Measurements from ENCODE around the gene CEP70. TPM values are rescaled to one million over a fixed set of nuclear protein-coding genes. Genes with fewer than 3 reads are reported as not detected.
"Not testable (repeated sequence)": the region's sequence is repeated elsewhere in the genome, so short reads cannot be mapped to it uniquely, and the experiment has no call there.

CEP70 gene
- total and polyA plus RNA-seq, 9 donors, result 16.7 to 35.0 (median 19.7) TPM

- Histone ChIP-seq H3K27ac (ENCODE audit: low read length) (no peak overlapping the region), H3K4me1 (ENCODE audit: control insufficient read depth, insufficient read depth, low read length) (no peaks in the 10 kb centered on the region), H3K36me3 (ENCODE audit: control insufficient read depth, insufficient read depth, low read length) (peaks cover 11% of the 10 kb centered on the region), H3K9me3 (replicated peaks; ENCODE audit: control insufficient read depth, low read depth, low read length) (peaks cover 29% of the 10 kb centered on the region), H3K27me3 (ENCODE audit: control insufficient read depth, insufficient read depth, low read length) (no peaks in the 10 kb centered on the region), H3K4me3 (ENCODE audit: low read length) (no peak overlapping the region)
- no peak for DNase-seq
These were observed 54.7 kb downstream of the CEP70 start for GRCh38 chr3:138539352-138539751.

- H3K27me3 ChIP-seq (ENCODE audit: control insufficient read depth, insufficient read depth, low read length), result not testable (repeated sequence)
- 97% methylated on average over 17 of the region's 23 CpGs for WGBS (ENCODE audit: insufficient coverage)
These were observed 72.6 kb downstream of the CEP70 start for GRCh38 chr3:138521445-138521844.

GRCh38 chr3:138513090-138513843, 80.8 kb downstream of the CEP70 start:
- Histone ChIP-seq H3K36me3 (ENCODE audit: control insufficient read depth, insufficient read depth, low read length) (peaks cover 3% of the 10 kb centered on the region), H3K4me1 (ENCODE audit: control insufficient read depth, insufficient read depth, low read length) (no peaks in the 10 kb centered on the region), H3K9me3 (replicated peaks; ENCODE audit: control insufficient read depth, low read depth, low read length) (peaks cover 2% of the 10 kb centered on the region), H3K27ac (ENCODE audit: low read length) (no peak overlapping the region), H3K27me3 (ENCODE audit: control insufficient read depth, insufficient read depth, low read length) (no peaks in the 10 kb centered on the region), H3K4me3 (ENCODE audit: low read length) (no peak overlapping the region)
- 69% methylated on average over 2 of the region's 2 CpGs for WGBS (ENCODE audit: insufficient coverage)
- no peak for DNase-seq

More at GRCh38 chr3:138521445-138521844, 72.6 kb downstream of the CEP70 start:
- H3K4me1 ChIP-seq (ENCODE audit: control insufficient read depth, insufficient read depth, low read length); H3K27ac ChIP-seq (ENCODE audit: low read length); H3K36me3 ChIP-seq (ENCODE audit: control insufficient read depth, insufficient read depth, low read length); DNase-seq; H3K9me3 ChIP-seq (replicated peaks; ENCODE audit: control insufficient read depth, low read depth, low read length); H3K4me3 ChIP-seq (ENCODE audit: low read length): not testable (repeated sequence)

- Histone ChIP-seq H3K9me3 (replicated peaks; ENCODE audit: control insufficient read depth, low read depth, low read length) (no peaks in the 10 kb centered on the region), H3K27ac (ENCODE audit: low read length) (no peak overlapping the region), H3K4me3 (ENCODE audit: low read length) (no peak overlapping the region), H3K36me3 (ENCODE audit: control insufficient read depth, insufficient read depth, low read length) (no peaks in the 10 kb centered on the region), H3K27me3 (ENCODE audit: control insufficient read depth, insufficient read depth, low read length) (no peaks in the 10 kb centered on the region), H3K4me1 (ENCODE audit: control insufficient read depth, insufficient read depth, low read length) (no peaks in the 10 kb centered on the region)
- DNase-seq, result no peak
These were observed 82.1 kb downstream of the CEP70 start for GRCh38 chr3:138511945-138512344.

GRCh38 chr3:138509586-138509985, 84.5 kb downstream of the CEP70 start:
- no peaks in the 10 kb centered on the region for H3K9me3 ChIP-seq (replicated peaks; ENCODE audit: control insufficient read depth, low read depth, low read length)
- no peaks in the 10 kb centered on the region for H3K4me1 ChIP-seq (ENCODE audit: control insufficient read depth, insufficient read depth, low read length)
- H3K36me3 ChIP-seq (ENCODE audit: control insufficient read depth, insufficient read depth, low read length), result no peaks in the 10 kb centered on the region
- WGBS (ENCODE audit: insufficient coverage), result no CpG with 5 or more reads among the region's 2 CpGs
- no peak overlapping the region for H3K4me3 ChIP-seq (ENCODE audit: low read length)
- DNase-seq, result no peak
- no peak overlapping the region for H3K27ac ChIP-seq (ENCODE audit: low read length)
- H3K27me3 ChIP-seq (ENCODE audit: control insufficient read depth, insufficient read depth, low read length), result no peaks in the 10 kb centered on the region

GRCh38 chr3:138507524-138507923, 86.5 kb downstream of the CEP70 start:
- no CpG with 5 or more reads among the region's 3 CpGs for WGBS (ENCODE audit: insufficient coverage)
- H3K4me3 ChIP-seq (ENCODE audit: low read length), result no peak overlapping the region
- DNase-seq, result no peak
- no peaks in the 10 kb centered on the region for H3K9me3 ChIP-seq (replicated peaks; ENCODE audit: control insufficient read depth, low read depth, low read length)
- no peak overlapping the region for H3K27ac ChIP-seq (ENCODE audit: low read length)
- no peaks in the 10 kb centered on the region for H3K4me1 ChIP-seq (ENCODE audit: control insufficient read depth, insufficient read depth, low read length)
- no peaks in the 10 kb centered on the region for H3K36me3 ChIP-seq (ENCODE audit: control insufficient read depth, insufficient read depth, low read length)
- H3K27me3 ChIP-seq (ENCODE audit: control insufficient read depth, insufficient read depth, low read length), result no peaks in the 10 kb centered on the region

GRCh38 chr3:138498991-138499390, 95.1 kb downstream of the CEP70 start:
- peaks cover 6% of the 10 kb centered on the region for H3K36me3 ChIP-seq (ENCODE audit: control insufficient read depth, insufficient read depth, low read length)
- H3K27me3 ChIP-seq (ENCODE audit: control insufficient read depth, insufficient read depth, low read length), result no peaks in the 10 kb centered on the region
- H3K4me3 ChIP-seq (ENCODE audit: low read length), result no peak overlapping the region
- H3K9me3 ChIP-seq (replicated peaks; ENCODE audit: control insufficient read depth, low read depth, low read length), result no peaks in the 10 kb centered on the region
- H3K4me1 ChIP-seq (ENCODE audit: control insufficient read depth, insufficient read depth, low read length), result no peaks in the 10 kb centered on the region
- DNase-seq, result no peak
- no peak overlapping the region for H3K27ac ChIP-seq (ENCODE audit: low read length)

- no peaks in the 10 kb centered on the region for H3K4me1 ChIP-seq (ENCODE audit: control insufficient read depth, insufficient read depth, low read length)
- no CpG with 5 or more reads among the region's 1 CpG for WGBS (ENCODE audit: insufficient coverage)
- H3K27ac ChIP-seq (ENCODE audit: low read length), result no peak overlapping the region
- H3K9me3 ChIP-seq (replicated peaks; ENCODE audit: control insufficient read depth, low read depth, low read length), result no peaks in the 10 kb centered on the region
- H3K27me3 ChIP-seq (ENCODE audit: control insufficient read depth, insufficient read depth, low read length), result no peaks in the 10 kb centered on the region
- H3K4me3 ChIP-seq (ENCODE audit: low read length), result no peak overlapping the region
- H3K36me3 ChIP-seq (ENCODE audit: control insufficient read depth, insufficient read depth, low read length), result peaks cover 10% of the 10 kb centered on the region
- DNase-seq, result no peak
These were observed 96.2 kb downstream of the CEP70 start for GRCh38 chr3:138497851-138498250.

- no peak for DNase-seq
These were observed 97.0 kb downstream of the CEP70 start for GRCh38 chr3:138497021-138497420.

GRCh38 chr3:138496436-138496835, 97.6 kb downstream of the CEP70 start:
- Histone ChIP-seq H3K4me1 (ENCODE audit: control insufficient read depth, insufficient read depth, low read length) (no peaks in the 10 kb centered on the region), H3K4me3 (ENCODE audit: low read length) (no peak overlapping the region), H3K27ac (ENCODE audit: low read length) (no peak overlapping the region), H3K27me3 (ENCODE audit: control insufficient read depth, insufficient read depth, low read length) (no peaks in the 10 kb centered on the region), H3K36me3 (ENCODE audit: control insufficient read depth, insufficient read depth, low read length) (peaks cover 11% of the 10 kb centered on the region), H3K9me3 (replicated peaks; ENCODE audit: control insufficient read depth, low read depth, low read length) (no peaks in the 10 kb centered on the region)
- DNase-seq, result no peak
- WGBS (ENCODE audit: insufficient coverage), result 100% methylated on average over 1 of the region's 2 CpGs

More at GRCh38 chr3:138497021-138497420, 97.0 kb downstream of the CEP70 start:
- Histone ChIP-seq H3K4me3 (ENCODE audit: low read length) (no peak overlapping the region), H3K36me3 (ENCODE audit: control insufficient read depth, insufficient read depth, low read length) (peaks cover 11% of the 10 kb centered on the region), H3K4me1 (ENCODE audit: control insufficient read depth, insufficient read depth, low read length) (no peaks in the 10 kb centered on the region), H3K27me3 (ENCODE audit: control insufficient read depth, insufficient read depth, low read length) (no peaks in the 10 kb centered on the region), H3K27ac (ENCODE audit: low read length) (no peak overlapping the region), H3K9me3 (replicated peaks; ENCODE audit: control insufficient read depth, low read depth, low read length) (no peaks in the 10 kb centered on the region)

- H3K9me3 ChIP-seq (replicated peaks; ENCODE audit: control insufficient read depth, low read depth, low read length); H3K27me3 ChIP-seq (ENCODE audit: control insufficient read depth, insufficient read depth, low read length); DNase-seq; H3K27ac ChIP-seq (ENCODE audit: low read length); H3K4me3 ChIP-seq (ENCODE audit: low read length); H3K4me1 ChIP-seq (ENCODE audit: control insufficient read depth, insufficient read depth, low read length): not testable (repeated sequence)
- H3K36me3 ChIP-seq (ENCODE audit: control insufficient read depth, insufficient read depth, low read length), result peaks cover 11% of the 10 kb centered on the region
- 100% methylated on average over 1 of the region's 3 CpGs for WGBS (ENCODE audit: insufficient coverage)
These were observed 98.4 kb downstream of the CEP70 start for GRCh38 chr3:138495638-138496037.
